ENCODE measurements around the gene MTRF1.
"Not testable (repeated sequence)": the region's sequence is repeated elsewhere in the genome, so short reads cannot be mapped to it uniquely, and the experiment has no call there.

The MTRF1 gene

GRCh38 chr13:41282129-41282571 is 18.8 kb upstream of the MTRF1 start:
- no peak for DNase-seq (ENCODE audit: low read depth in 1 of 2, low spot score in 1 of 2)

DNA sequence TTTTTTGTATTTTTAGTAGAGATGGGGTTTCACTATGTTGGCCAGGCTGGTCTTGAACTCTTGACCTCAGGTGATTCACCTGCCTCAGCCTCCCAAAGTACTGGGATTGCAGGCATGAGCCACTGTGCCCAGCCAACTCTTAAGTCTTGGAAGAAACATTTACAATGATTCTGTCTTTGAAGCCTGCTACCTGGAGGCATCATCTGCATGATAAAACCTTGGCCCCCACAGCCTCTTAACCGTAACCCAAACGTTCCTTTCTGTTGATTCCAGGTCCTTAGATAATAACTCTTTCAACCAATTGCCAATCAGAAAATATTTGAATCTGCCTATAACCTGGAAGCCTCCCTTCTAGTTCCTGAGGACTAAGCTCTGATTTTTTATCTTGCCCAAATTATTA is 15.8 kb upstream of the MTRF1 start:
- not testable (repeated sequence) for DNase-seq (ENCODE audit: low read depth in 1 of 2, low spot score in 1 of 2)

DNA sequence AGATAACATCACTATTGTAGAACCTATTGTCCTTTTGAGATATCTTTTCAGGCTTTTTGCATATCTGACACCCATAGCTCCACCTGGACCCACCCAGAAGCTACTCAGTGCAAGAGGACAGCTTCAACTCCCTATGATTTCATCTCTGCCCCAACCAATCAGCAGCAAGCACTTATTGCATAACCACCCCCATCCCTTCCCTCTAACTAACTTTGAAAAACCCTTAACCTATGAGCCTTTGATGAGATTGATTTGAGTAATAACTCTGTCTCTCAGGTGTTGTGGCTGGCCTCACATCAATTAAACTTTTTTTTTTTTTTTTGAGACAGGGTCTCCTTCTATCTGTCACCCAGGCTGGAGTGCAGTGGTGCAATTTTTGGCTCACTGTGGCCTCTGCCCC is 13.4 kb upstream of the MTRF1 start:
- DNase-seq (ENCODE audit: low read depth in 1 of 2, low spot score in 1 of 2): no peak

DNA sequence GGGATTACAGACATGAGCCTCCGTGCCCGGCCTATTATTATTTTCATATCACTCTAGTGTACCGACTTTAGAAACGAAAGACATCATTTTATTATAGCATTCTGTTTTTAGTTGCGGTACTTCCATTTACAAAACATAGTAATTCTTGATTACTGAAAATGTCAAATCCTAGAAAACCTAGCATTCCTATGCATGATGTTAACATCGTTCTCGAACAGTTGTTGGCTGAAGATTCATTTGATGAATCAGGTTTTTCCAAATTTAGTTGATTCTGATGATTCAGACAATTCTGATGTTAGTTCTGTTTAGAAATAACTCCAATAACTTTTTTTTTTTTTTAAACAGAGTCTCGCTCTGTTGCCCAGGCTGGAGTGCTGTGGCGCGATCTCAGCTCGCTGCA is 11.5 kb upstream of the MTRF1 start:
- DNase-seq (ENCODE audit: low read depth in 1 of 2, low spot score in 1 of 2): no peak

DNA sequence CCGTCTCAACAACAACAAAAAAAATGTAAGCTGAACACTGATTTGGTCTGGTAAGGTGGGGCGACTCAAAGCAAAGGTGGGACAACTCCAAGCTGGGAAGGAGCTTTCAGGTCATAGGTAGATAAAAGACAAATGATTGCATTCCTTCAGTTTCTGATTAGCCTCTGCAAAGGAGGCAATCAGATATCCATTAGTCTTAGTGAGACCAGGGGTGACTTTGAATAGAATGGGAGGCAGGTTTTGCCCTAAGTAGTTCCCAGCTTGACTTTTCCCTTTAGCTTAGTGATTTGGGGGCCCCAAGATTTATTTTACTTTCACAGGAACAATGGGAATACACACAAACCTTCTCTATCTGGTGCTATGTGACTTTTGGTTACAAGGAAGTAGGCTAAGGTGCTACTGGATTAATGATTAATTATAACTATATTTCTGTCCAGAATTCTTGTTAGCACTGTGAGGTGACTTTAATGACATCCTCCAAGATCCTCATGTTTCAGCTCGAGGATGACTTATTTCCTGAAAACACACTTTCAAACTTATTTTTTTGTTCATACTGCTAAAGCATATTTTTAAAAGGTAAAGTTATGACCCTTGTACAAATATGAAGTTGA is 10.6 kb upstream of the MTRF1 start:
- DNase-seq (ENCODE audit: low read depth in 1 of 2, low spot score in 1 of 2): no peak

DNA sequence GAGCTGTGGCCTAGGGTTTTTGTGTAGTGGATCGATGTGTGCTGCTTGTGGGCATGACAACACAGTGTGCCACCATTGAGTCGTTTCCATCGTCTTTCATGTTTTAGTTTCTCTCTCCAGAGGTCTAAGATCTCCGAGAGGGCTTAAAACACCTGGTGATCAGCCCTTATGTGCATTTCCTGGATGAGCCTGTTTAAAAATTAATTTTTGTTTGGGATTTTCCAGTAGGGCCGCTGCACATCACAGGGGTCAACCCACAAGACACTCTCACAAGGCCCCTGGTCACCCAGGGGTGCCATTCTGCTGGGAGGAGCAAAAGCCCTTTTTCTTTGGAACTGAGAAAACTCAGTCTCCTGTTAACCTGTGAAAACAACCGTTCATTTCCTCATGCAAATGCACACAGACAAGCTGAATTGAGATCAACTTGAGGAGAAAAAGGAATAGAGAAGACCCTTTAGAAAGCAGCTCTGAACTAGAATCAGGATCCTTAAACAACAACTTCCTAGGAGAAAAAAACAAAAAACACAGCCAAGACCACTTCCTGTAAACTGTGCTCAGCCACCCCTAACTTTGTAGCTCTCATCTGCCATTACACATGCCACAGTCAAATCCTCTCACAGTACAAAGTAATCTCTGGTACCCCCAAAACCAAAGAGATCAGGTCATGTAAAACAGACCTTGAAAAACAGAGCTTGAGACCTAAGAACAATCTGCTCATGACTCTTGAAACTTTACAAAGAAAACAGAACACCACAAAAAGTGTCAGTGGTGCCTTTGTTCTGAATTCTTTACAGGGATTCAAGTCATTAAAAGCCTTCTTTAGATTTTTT is 8.3 kb upstream of the MTRF1 start:
- DNase-seq (ENCODE audit: low read depth in 1 of 2, low spot score in 1 of 2): no peak

DNA sequence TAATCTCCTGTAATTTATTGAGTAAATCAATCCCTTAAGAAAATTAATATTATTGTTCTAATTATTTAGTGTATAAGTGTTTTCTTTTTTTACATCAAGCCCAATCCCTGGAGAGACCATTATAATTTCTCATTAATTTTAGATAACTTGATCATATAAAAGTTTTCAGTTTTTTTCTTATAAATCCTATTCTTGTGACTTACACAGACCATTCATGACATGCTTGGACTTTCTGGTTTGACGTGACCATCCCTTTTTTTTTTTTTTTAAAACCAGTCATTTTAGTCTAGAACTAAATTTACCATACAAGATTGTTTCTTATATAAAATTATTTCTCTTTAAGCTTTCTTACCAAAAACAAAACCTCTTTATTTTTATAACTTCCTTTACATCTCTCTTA is 5.4 kb upstream of the MTRF1 start:
- no peak for DNase-seq (ENCODE audit: low read depth in 1 of 2, low spot score in 1 of 2)

DNA sequence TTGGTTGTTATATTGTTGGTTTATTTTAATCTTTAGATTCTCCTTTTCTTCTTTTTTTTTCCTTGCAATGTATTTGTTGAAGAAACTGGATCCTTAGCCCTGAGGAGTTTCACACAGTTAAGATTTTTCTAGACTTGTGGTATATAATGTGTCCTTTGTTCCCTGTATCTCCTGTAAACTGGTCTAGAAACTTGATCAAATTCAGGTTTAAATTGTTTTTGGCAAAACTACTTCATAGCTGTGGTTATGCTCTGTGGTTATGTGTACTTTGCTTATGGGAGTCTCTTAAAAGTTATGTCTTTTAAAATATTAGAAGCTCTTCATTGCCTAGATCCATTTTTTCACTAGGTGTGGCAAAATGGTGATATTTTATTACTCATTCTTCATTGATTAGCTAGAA is 3.7 kb upstream of the MTRF1 start:
- DNase-seq (ENCODE audit: low read depth in 1 of 2, low spot score in 1 of 2): no peak

GRCh38 chr13:41259875-41260501 is 3.4 kb downstream of the MTRF1 start:
- no peak for DNase-seq (ENCODE audit: low read depth in 1 of 2, low spot score in 1 of 2)

DNA sequence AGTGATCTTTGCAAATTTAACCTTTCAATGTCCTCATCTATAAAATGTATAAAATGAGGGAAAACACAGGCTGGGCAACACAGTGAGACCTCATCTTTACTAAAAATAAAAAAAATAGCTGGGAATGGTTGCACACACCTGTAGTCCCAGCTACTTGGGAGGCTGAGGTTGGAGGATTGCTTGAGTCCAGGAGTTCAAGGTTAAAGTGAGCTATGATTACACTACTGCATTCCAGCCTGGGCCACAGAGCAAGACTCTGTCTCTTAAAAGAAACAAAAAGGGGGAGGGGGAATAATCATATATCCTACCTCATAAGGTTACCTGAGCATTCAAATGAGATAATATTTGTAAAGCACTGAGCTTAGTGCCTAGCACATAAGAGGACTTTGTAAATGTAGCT is 5.8 kb downstream of the MTRF1 start:
- DNase-seq (ENCODE audit: low read depth in 1 of 2, low spot score in 1 of 2): no peak

- DNase-seq (ENCODE audit: low read depth in 1 of 2, low spot score in 1 of 2): no peak
Observed at GRCh38 chr13:41254902-41255301, 8.5 kb downstream of the MTRF1 start.

- no peak for DNase-seq (ENCODE audit: low read depth in 1 of 2, low spot score in 1 of 2)
Observed at GRCh38 chr13:41250993-41251392, 12.4 kb downstream of the MTRF1 start.

DNA sequence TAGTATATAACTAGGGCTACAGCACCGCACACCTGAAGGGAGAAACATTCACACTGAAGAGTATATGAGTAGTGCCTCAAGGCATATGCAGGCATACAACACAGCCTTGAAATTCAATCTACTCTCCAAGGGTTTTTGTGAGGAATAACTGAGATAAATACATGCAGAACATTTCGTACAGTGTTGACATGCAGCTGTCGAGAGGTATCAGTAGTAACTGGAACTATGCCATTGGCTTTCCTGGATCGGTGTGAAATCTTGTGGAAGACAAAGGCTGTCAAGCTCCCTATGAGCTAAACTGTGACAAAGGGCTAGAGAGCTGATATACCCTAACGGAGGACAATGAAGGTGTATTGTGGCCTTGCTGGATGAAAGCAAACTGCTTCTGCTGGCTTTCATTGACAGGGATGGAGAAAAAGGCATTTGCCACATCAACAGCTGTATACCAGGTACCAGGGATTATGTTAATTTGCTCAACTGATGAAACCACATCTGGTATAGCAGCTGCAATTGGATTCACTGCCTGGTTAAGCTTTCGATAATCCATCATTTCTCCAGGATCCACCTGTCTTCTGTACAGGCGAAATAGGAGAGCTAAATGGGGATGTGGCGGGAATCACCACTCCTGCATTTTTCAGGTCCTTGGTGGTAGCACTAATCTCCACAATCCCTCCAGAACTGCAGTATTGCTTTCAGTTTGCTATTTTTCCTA is 16.3 kb downstream of the MTRF1 start:
- DNase-seq (ENCODE audit: low read depth in 1 of 2, low spot score in 1 of 2): no peak

GRCh38 chr13:41244556-41244955 is 18.8 kb downstream of the MTRF1 start:
- no peak for DNase-seq (ENCODE audit: low read depth in 1 of 2, low spot score in 1 of 2)

DNA sequence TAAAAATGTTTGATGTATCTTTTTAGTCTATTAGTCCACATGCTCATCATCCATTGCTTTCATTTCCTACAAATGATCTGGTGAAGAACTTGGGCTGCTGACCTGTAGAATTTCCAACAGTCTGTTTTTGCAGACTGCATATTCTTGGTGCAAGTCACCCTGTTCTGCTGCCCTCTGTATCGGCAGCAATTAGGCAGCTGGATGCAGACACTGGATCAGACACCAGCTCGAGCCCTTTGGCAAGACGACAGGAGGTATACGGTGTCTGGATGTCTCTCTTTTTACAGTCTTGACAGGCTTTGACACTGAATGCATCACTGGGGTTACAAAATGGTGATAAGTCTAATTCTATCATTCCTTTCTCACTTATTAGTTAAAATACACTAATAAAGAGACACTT is 21.8 kb downstream of the MTRF1 start:
- DNase-seq (ENCODE audit: low read depth in 1 of 2, low spot score in 1 of 2): no peak

DNA sequence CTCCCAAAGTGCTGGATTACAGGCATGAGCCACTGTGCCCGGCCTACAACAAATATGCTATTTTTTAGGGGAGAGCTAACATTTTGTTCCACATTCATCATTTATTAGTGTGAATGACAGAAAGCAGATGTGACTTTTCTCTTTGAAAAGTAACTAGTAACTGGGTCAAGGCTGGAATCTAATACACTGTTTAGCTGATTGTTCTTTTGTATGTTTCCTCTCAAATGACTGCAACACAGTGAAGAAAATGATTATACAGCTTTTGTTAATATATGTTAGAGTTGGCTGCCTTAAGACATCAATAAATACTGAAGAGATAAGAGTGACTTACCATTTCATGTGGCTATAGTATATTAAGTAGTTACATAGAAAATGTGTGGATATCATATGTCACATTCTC is 27.0 kb downstream of the MTRF1 start:
- no peak for DNase-seq (ENCODE audit: low read depth in 1 of 2, low spot score in 1 of 2)

DNA sequence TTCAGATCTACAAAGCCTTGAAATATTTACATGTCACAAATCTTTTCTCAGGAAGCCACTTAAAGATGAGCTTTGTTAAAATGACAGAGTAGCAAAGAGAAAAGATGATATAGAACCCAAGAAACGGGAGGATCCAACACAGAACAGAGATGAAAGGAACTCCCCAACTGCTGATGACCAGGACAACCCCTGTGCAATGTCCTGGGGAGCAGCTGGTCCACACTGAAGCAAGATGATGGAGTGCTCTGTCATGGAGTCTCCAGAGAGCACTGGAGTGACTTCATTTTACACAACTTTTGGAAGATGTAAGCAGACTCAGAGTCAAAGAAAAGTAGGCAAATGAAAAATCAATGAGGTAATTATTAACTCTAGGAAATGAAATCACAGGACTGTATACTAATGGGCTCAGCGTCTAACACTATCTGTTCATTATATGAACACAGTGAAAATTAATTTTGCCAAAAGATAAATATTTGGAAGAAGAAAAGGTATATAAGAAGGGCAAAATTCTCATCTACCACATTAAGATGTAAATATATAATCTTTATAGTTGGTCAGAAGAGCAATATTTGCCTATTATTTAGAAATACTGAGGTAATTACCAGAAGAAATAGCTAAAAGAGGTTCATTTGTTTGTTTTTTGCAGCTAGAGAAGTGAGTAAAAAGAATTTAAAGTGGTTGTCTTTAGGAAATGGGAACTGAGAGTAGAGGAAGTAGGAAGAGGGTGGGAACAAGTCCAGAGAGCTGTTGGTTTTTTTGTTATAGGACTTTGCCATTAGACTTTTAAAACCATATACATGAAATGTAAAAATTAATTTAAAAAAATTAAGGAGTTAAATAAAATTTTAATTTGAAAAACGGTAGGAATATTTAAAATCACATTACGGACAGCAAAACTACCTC is 30.5 kb downstream of the MTRF1 start:
- no peak for DNase-seq (ENCODE audit: low read depth in 1 of 2, low spot score in 1 of 2)

- no peak for DNase-seq (ENCODE audit: low read depth in 1 of 2, low spot score in 1 of 2)
Observed at GRCh38 chr13:41231786-41232185, 31.6 kb downstream of the MTRF1 start.

- DNase-seq (ENCODE audit: low read depth in 1 of 2, low spot score in 1 of 2): no peak
Observed at GRCh38 chr13:41231025-41231677, 32.2 kb downstream of the MTRF1 start.

- no peak for DNase-seq (ENCODE audit: low read depth in 1 of 2, low spot score in 1 of 2)
Observed at GRCh38 chr13:41229356-41229755, 34.0 kb downstream of the MTRF1 start.

Measured in activated CD4-positive, alpha-beta T cell treated with anti-CD3 and anti-CD28 coated beads, Interleukin-2, amount 50 U/mL, for 24 hours (primary cell).